CD14-positive monocyte (primary cell): ENCODE measurements around the gene EME1. TPM values are rescaled to one million over a fixed set of nuclear protein-coding genes. Genes with fewer than 3 reads are reported as not detected.

Experiments used
- DNase-seq, 3 donors: peaks; one replicate each; pipeline ENCODE4 v3.0.0-alpha.2; 2011 to 2022
- H2AFZ ChIP-seq: 2 replicates; pipeline ENCODE4 v1.6.0; 2012; ENCODE audit warnings: mild to moderate bottlenecking, low read depth, low read length, inconsistent platforms; ENCODE audit not compliant: insufficient read depth, poor library complexity, severe bottlenecking
- H3K27ac ChIP-seq, 2 donors: 1 replicate in 1 of 2; 2 replicates in 1 of 2; pipeline ENCODE4 v1.5.1; 2012 to 2013; ENCODE audit warnings: low read length in 2 of 2, control low read depth in 1 of 2, inconsistent platforms in 1 of 2, low read depth in 1 of 2, mild to moderate bottlenecking in 1 of 2
- H3K27me3 ChIP-seq, 2 donors: one replicate each; pipeline versions ENCODE4 v1.6.0 to v1.6.1; 2011 to 2013; ENCODE audit warnings: low read length in 2 of 2; ENCODE audit not compliant: control insufficient read depth in 2 of 2, insufficient read depth in 2 of 2
- H3K36me3 ChIP-seq, 2 donors: replicated peaks in 1 of 2; 1 replicate in 1 of 2; 2 replicates in 1 of 2; pipeline versions ENCODE4 v1.5.1 to v1.6.1; 2012 to 2013; ENCODE audit warnings: low read length in 2 of 2, control low read depth in 1 of 2, inconsistent platforms in 1 of 2, mild to moderate bottlenecking in 1 of 2; ENCODE audit not compliant: insufficient read depth in 2 of 2, control insufficient read depth in 1 of 2
- H3K4me1 ChIP-seq, 2 donors: 1 replicate in 1 of 2; 2 replicates in 1 of 2; pipeline versions ENCODE4 v1.5.1 to v1.6.1; 2012 to 2013; ENCODE audit warnings: low read length in 2 of 2, control low read depth in 1 of 2, inconsistent platforms in 1 of 2, mild to moderate bottlenecking in 1 of 2, moderate library complexity in 1 of 2; ENCODE audit not compliant: insufficient read depth in 2 of 2, control insufficient read depth in 1 of 2
- H3K4me2 ChIP-seq: replicated peaks from 2 replicates; pipeline ENCODE3; 2012; ENCODE audit warnings: low read length, moderate library complexity, mild to moderate bottlenecking; ENCODE audit not compliant: poor library complexity, severe bottlenecking; ENCODE audit errors: extremely low read depth
- H3K4me3 ChIP-seq, 3 experiments: fragments of 200-600 bp in 1 of 3; sonication (generic) in 1 of 3; replicated peaks in 1 of 3; 1 replicate in 2 of 3; 2 replicates in 1 of 3; pipeline ENCODE4 v1.5.1; 2011 to 2013; ENCODE audit warnings: low read length in 3 of 3, mild to moderate bottlenecking in 3 of 3, control low read depth in 2 of 3, low read depth in 2 of 3, inconsistent platforms in 1 of 3, moderate library complexity in 1 of 3
- H3K79me2 ChIP-seq: 2 replicates; pipeline ENCODE4 v1.6.0; 2012; ENCODE audit warnings: mild to moderate bottlenecking, control low read depth, inconsistent platforms, low read length, moderate library complexity; ENCODE audit not compliant: insufficient read depth
- H3K9ac ChIP-seq: 2 replicates; pipeline ENCODE4 v1.6.0; 2017; ENCODE audit warnings: low read length, mild to moderate bottlenecking; ENCODE audit not compliant: insufficient read depth, poor library complexity, severe bottlenecking
- H3K9me3 ChIP-seq, 2 donors: replicated peaks in 1 of 2; 1 replicate in 1 of 2; 2 replicates in 1 of 2; pipeline versions ENCODE4 v1.5.1 to v1.6.1; 2012 to 2013; ENCODE audit warnings: low read length in 2 of 2, control low read depth in 1 of 2; ENCODE audit not compliant: control insufficient read depth in 1 of 2, insufficient read depth in 1 of 2
- H4K20me1 ChIP-seq: 2 replicates; pipeline ENCODE4 v1.6.0; 2012; ENCODE audit warnings: mild to moderate bottlenecking, low read length, control low read depth, moderate library complexity; ENCODE audit not compliant: insufficient read depth
- H3K27ac Mint-ChIP-seq, 7 donors: one replicate each; pipeline ENCODE4 v1.8.0; 2020; ENCODE audit warnings: mild to moderate bottlenecking in 7 of 7, mixed read lengths in 7 of 7, moderate library complexity in 6 of 7, inconsistent platforms in 2 of 7
- H3K27me3 Mint-ChIP-seq, 3 donors: one replicate each; pipeline ENCODE4 v1.8.0; 2021 to 2022; ENCODE audit warnings: low read depth in 3 of 3, mild to moderate bottlenecking in 3 of 3, mixed read lengths in 3 of 3, moderate library complexity in 3 of 3, inconsistent platforms in 1 of 3
- H3K36me3 Mint-ChIP-seq, 2 donors: one replicate each; pipeline ENCODE4 v1.8.0; 2020; ENCODE audit warnings: mixed read lengths in 2 of 2, inconsistent platforms in 1 of 2, mild to moderate bottlenecking in 1 of 2
- H3K4me1 Mint-ChIP-seq: one replicate; pipeline ENCODE4 v1.8.0; 2020; ENCODE audit warnings: mild to moderate bottlenecking, mixed read lengths
- H3K4me3 Mint-ChIP-seq, 2 donors: one replicate each; pipeline ENCODE4 v1.8.0; 2020; ENCODE audit warnings: mild to moderate bottlenecking in 2 of 2, mixed read lengths in 2 of 2, moderate library complexity in 1 of 2
- H3K9me3 Mint-ChIP-seq, 7 donors: one replicate each; pipeline ENCODE4 v1.8.0; 2020 to 2022; ENCODE audit warnings: mixed read lengths in 7 of 7, mild to moderate bottlenecking in 6 of 7, moderate library complexity in 6 of 7, inconsistent platforms in 2 of 7
- CTCF ChIP-seq: fragments of 200-600 bp; IDR thresholded peaks from one replicate; pipeline ENCODE4 v1.8.0; 2022; ENCODE audit warnings: antibody characterized with exemption, mild to moderate bottlenecking
- WGBS: methylation state at CpG from one replicate; pipeline ENCODE4 v1.1.5; 2013; ENCODE audit warnings: missing lambda C conversion rate; ENCODE audit not compliant: insufficient coverage; 5-methylcytosine and 5-hydroxymethylcytosine counted together
- intact Hi-C, 2 donors: fragments of 100-400 bp; cut with micrococcal nuclease; formaldehyde crosslinking; loops; one replicate each; pipeline versions ENCODE4 v1.15.0 to v1.15.1; 2023
- polyA plus RNA-seq, 3 donors: library from polyadenylated mRNA; depleted of rRNA in 1 of 3; unstranded in 2 of 3; stranded (reverse) in 1 of 3; fragments of 300-500 nt in 2 of 3; fragments of >200 nt in 1 of 3; fragmentation: Illumina TruSeq in 2 of 3; gene quantifications; 1 replicate in 2 of 3; 2 replicates in 1 of 3; pipeline ENCODE4 v1.2.3, GENCODE V29; 2012 to 2021

Gene EME1
- polyA plus RNA-seq, 3 donors = 0.33 to 0.76 (median 0.43) TPM

GRCh38 chr17:50329716-50330115 is 43.3 kb upstream of the EME1 start:
- DNase-seq = no peak
- H3K79me2 ChIP-seq = no peaks in the 10 kb centered on the region
- no peak overlapping the region for H3K27ac Mint-ChIP-seq
- H3K4me3 ChIP-seq = no peak overlapping the region
- 93% methylated on average over 2 of the region's 3 CpGs for WGBS
- no peak overlapping the region for H2AFZ ChIP-seq
- H3K4me3 Mint-ChIP-seq = no peak overlapping the region
- no peak for TF ChIP-seq CTCF
- no peaks in the 10 kb centered on the region for H3K27me3 ChIP-seq
- H3K27ac ChIP-seq = no peak overlapping the region
- peaks cover 2 to 7% (median 3%) of the 10 kb centered on the region in 3 donors for H3K27me3 Mint-ChIP-seq
- H3K4me1 Mint-ChIP-seq = peaks cover 23% of the 10 kb centered on the region
- H3K36me3 ChIP-seq = no peaks in the 10 kb centered on the region
- no peak overlapping the region for H3K9ac ChIP-seq
- intact Hi-C loops = no loop called here
- H3K36me3 Mint-ChIP-seq = no peaks in the 10 kb centered on the region
- no peaks in the 10 kb centered on the region for H4K20me1 ChIP-seq
- no peaks in the 10 kb centered on the region for H3K9me3 ChIP-seq
- H3K4me2 ChIP-seq = no peak overlapping the region
- no peaks in the 10 kb centered on the region for H3K9me3 Mint-ChIP-seq
- peaks cover 12 to 14% of the 10 kb centered on the region in 2 donors for H3K4me1 ChIP-seq

- no peak for DNase-seq
- Histone ChIP-seq H4K20me1 (no peaks in the 10 kb centered on the region), H3K79me2 (no peaks in the 10 kb centered on the region), H3K9me3 (no peaks in the 10 kb centered on the region), H3K4me1 (peaks cover 12 to 14% of the 10 kb centered on the region in 2 donors), H3K27ac (no peak overlapping the region), H3K27me3 (no peaks in the 10 kb centered on the region), H3K4me2 (no peak overlapping the region), H3K4me3 (no peak overlapping the region), H3K9ac (no peak overlapping the region), H3K36me3 (no peaks in the 10 kb centered on the region), H2AFZ (no peak overlapping the region)
- Mint-ChIP-seq H3K4me1 (peaks cover 23% of the 10 kb centered on the region), H3K27me3 (peaks cover 2 to 7% (median 3%) of the 10 kb centered on the region in 3 donors), H3K36me3 (no peaks in the 10 kb centered on the region), H3K4me3 (no peak overlapping the region), H3K27ac (no peak overlapping the region), H3K9me3 (no peaks in the 10 kb centered on the region)
- intact Hi-C loops = no loop called here
- no peak for TF ChIP-seq CTCF
- 96% methylated on average over 10 of the region's 11 CpGs for WGBS
Observed at GRCh38 chr17:50330151-50330775, 42.8 kb upstream of the EME1 start.
